SIG-M5 treated with dmso at 0.1 percent for 504 hours (cell line): Measurements from ENCODE around the gene MYH15.

Source experiments
- DNase-seq: peaks from one replicate; lab custom pipeline; 2025; ENCODE audit not compliant: unreplicated experiment; lab: John Stamatoyannopoulos, UW

MYH15 gene

GRCh38 chr3:108473711-108474110, 36.7 kb downstream of the MYH15 start:
- no peak for DNase-seq

GRCh38 chr3:108472001-108472591, 38.3 kb downstream of the MYH15 start:
- DNase-seq = no peak

DNA sequence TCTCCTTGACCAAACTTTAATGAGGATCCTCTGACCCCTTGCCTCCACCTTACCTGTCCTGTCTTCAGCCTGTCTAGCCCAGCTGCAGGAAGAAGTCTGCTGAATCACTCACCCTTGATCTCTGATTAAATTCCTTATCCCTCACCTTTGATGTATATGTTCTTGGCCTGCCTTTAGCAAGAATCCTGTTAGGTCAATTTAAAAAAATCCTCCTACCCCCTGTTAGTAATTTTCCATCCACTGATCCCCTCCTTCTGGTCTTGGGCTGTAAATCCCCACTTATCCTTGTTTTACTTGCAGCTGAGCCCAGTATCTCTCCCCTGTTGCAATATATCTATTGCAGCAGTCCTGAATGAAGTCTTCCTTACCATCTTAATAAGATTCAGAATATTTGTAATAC, 39.0 kb downstream of the MYH15 start:
- no peak for DNase-seq

DNA sequence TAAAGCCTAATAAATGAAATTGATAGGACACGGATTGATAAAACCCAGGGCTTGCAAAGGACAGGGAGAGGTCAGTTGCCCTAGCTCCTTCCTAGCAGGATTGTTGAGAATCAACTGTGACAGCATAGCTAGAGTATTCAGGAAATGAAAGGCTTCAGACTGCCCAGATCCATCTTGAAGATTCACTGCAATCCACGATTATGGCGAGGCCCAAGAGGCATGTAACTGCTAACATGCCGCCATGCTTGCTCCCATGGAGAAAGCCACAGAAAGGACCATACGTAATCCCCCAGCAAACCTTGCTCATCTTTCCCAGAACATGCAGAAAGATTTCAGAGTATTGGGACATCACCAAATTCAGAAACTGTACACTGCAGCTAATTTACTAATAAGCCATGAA, 41.3 kb downstream of the MYH15 start:
- no peak for DNase-seq

DNA sequence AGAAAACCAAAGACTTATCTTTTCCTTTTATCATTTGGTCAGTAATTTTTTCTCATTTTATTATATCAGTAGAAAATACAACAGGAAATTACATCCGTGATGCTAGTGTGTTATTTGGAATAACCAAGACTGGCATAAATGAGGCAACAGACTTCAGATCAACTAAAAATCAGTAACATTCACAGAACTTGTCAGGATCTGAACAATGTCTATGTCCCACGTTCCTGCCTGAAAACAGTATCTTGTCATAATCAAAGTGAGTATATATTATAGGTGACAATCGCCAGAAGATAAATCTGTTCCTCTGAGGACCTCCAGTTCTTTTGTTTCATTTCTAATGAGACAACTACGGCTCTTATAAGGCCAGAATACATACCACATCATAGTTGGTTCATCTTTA, 41.8 kb downstream of the MYH15 start:
- DNase-seq = no peak

DNA sequence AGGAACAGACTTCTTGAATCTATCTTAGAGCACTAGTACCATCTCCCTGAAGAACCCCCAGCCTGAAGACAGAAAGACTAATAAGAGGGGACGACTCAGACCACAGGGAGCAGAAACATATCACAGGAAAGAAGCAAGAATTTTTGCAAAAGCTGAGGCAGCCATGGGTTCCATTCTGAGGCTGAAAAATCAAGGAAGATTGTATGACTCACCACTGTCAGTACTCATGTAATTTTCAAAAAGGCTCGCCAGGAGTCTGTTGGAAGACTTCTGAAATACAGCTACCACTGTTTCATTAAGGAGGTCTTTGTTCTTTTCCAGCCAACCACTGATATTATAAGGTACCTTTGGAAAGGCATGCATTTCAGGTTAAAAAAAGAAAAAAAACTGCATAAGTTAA, 47.5 kb downstream of the MYH15 start:
- DNase-seq = no peak

- no peak for DNase-seq
Observed at GRCh38 chr3:108461661-108462111, 48.7 kb downstream of the MYH15 start.

DNA sequence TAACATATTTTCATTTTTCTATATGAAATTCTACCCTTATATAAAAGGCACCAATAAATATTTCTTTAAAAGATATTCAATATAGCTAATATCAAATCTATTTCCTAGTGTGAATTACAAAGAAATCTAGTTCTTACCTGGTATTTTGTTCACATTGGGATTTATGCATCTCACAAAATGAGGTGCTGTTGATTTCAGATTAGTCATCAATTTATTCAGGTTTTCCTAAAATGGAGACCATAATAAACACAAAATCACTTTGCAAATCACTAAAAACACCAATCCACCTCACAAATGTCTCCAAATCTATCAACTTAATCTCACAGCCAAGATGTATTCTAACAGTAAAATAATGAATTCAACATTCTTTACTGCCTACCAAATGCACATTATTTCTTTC, 51.2 kb downstream of the MYH15 start:
- no peak for DNase-seq

GRCh38 chr3:108455212-108455705, 55.1 kb downstream of the MYH15 start:
- DNase-seq = no peak

DNA sequence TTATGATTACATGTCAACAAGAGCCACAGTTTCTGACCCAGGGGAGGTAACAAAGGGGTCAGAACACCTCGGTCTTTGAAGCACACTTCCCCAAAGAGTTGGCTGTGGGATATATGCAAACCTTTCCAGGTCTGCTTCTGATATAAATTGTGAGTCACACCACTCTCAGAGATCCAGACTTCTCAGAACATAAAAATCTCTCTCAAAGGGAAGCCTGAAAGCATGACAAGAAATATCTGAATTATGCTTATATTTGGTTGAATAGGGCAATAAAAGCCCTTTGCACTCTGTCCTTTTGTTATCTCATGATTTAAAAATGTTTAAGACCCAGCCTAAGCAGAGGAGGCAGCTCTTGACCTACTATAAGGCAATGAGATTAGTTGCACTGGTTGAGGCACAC, 56.8 kb downstream of the MYH15 start:
- no peak for DNase-seq

DNA sequence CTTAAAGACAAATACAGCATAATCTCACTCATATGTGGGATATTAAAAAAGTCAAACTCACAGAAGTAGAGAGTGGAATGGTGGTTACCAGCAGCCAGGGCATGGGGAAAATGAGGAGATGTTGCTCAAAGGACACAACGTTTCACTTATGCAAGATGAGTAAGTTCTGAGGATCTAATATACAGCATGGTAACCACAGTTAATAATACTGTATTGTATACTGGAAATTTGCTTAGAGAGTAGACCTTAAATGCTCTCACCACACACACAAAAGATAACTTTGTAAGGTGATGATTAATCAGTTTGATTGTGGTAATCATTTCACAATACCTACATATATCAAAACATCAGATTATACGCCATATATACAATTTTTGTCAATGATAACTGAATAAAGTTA, 60.0 kb downstream of the MYH15 start:
- DNase-seq = no peak

DNA sequence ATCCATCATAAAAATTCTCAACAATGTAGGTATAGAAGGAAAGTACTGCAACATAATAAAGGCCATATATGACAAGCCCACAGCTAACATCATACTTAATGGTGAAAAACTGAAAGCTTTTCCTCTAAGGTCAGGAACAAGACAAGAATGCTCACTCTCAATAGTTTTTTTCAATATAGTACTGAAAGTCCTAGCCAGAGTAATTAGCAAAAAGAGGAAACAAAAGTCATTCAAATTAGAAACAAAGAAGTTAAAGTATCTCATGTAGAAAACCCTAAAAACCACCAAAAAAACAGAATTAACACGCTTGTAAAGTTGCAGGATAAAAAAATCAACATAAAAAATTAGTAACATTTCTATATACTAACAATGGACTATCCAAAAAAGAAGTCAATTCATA, 61.8 kb downstream of the MYH15 start:
- peak; percentile 66 for DNase-seq

GRCh38 chr3:108447096-108447847, 63.1 kb downstream of the MYH15 start:
- no peak for DNase-seq

DNA sequence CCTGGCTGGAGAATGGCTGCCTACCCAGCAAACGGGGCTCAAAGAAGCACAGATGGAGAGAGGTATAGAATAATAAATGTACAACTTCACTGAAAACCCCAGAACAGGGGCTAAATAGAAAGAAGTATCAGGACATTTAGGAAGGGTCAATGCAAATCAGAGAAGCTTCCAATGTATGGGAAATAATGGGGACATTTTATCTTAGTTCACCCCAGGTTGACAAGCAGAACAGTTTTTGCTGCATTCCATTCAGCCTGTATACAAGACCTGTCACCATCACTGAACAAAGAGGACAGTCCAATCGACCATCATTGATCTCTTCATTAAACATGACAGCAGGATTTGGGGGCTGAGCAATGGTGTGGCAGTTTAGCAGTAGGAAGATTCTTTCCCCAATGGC, 68.1 kb downstream of the MYH15 start:
- DNase-seq = no peak

DNA sequence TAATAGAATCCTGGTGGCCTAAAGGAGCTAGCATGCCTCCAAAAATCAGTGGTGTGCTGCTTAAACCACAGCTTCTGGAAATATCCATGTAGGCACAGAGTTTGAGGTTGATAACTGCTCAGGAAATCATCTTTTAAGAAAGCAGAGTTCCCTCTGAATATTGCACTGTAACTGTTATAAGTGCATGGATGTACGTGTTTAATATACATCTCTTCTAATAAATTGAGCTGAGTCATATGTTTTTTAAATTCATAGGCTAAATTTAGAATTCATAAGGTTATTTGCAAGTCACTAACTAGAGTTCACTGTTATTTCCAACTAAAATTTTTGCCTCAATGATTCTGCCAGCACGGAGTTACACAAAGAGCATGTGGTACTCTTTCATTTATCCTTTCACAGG, 68.9 kb downstream of the MYH15 start:
- no peak for DNase-seq

DNA sequence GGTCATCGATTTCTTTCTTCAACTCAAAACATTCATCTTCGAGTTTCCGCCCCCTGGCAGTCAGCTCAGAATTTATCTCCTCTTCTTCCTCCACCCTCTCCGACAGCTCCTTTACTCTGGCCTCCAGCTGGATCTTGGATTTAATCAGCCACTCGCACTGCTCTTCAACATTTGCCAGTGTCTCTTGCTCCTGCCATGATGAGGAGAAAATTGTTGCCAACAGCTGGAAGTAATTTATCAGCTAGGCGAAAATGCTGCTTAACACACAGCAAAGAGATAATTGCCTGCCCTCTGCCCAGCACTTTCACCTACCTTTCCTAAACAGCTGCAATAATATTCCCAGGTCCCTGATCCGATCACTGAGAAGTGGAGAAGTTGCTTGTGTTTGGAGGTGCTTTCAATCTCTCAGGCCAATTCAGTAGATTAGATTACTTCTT, 69.3 kb downstream of the MYH15 start:
- no peak for DNase-seq

GRCh38 chr3:108438542-108438941, 71.9 kb downstream of the MYH15 start:
- DNase-seq = no peak

DNA sequence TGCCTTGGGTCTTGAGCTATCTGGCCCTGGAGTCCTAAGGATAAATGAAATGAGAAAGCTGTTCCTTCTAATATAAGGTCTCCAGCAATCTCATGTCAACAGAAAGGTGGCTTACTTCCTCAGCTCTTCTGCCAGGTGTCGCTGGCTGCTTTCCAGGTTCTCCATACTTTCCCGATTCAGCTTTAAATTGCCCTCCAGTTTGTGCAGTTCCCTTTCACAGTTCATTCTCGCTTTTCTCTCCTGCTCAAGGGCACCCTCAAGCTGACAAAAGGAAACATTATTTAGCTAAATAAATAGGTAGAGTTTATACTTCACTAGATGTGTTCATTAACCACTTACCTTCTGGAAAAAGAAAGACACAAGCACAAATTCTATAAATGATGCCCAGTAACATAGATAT, 73.0 kb downstream of the MYH15 start:
- peak; percentile 52 for DNase-seq

- no peak for DNase-seq
Observed at GRCh38 chr3:108433928-108434327, 76.5 kb downstream of the MYH15 start.

DNA sequence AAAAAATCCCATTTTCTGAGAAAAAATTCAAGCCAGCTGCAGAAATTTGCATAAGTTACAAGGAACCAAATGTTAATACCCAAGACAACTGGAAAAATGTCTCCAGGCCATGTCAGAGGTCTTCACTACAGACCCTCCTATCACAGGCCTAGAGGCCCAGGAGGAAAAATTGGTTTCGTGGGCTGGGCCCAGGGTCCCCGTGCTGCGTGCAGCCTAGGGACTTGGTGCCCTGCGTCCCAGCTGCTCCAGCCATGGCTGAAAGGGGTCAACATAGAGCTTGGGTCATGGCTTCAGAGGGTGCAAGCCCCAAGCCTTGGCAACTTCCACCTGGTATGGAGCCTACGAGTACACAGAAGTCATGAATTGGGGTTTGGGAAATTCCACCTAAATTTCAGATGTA, 78.0 kb downstream of the MYH15 start:
- DNase-seq = no peak

GRCh38 chr3:108430540-108430939, 79.9 kb downstream of the MYH15 start:
- no peak for DNase-seq

DNA sequence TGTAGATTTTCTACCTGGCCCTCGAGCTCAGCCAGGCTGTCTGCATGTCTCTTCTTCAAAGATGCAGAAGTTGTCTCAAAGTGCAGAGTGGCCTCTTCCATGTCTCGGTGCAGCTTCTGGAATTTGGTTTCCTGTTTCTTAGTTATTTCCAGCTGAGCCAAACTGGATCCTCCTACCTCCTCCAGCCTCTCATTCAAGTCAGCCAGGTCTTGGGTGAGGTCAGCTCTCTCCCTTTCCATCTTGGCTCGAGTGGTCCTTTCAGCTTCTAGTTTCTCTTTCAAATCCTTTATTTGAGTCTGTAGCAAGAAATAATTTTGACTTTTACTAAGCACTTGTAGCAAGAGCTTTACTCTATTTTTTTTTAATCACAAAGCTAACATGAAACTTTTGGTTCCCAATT, 81.8 kb downstream of the MYH15 start:
- no peak for DNase-seq

DNA sequence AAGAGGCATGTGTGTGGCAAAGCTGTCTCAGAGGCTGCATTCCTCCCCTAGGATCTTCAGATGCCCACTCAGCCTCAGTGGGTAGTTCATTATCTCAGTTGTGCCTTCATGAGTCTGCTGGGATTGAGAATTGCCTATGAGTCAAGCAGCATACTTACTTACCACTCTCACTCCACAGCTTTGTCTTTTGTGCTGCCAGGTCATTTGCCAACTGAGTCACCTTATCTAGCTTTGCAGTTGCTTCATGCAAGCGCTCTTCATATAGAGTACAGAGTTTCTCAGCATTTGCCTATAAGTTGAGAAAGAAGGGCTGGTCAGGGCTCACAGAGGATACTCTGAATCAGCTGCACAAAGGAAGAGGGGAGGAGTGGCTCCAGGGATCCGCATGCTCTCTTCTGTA, 89.5 kb downstream of the MYH15 start:
- no peak for DNase-seq
